GM18502 (cell line): ENCODE data around the gene FAM72C.
"Not testable (repeated sequence)": the region's sequence is repeated elsewhere in the genome, so short reads cannot be mapped to it uniquely, and the experiment has no call there.

Experiments
- ATAC-seq: cut with Tn5 transposase; IDR thresholded peaks from one replicate; pipeline ENCODE4 v1.9.1; 2021; ENCODE audit warnings: mild to moderate bottlenecking; ENCODE audit not compliant: unreplicated experiment, poor library complexity

The FAM72C gene

GRCh38 chr1:143918552-143918951 lies 53.2 kb downstream of the FAM72C start:
- not testable (repeated sequence) for ATAC-seq

GRCh38 chr1:143913705-143914104 lies 58.1 kb downstream of the FAM72C start:
- ATAC-seq = not testable (repeated sequence)
